ENCODE results near the gene RPL19. TPM values are rescaled to one million over a fixed set of nuclear protein-coding genes. Genes with fewer than 3 reads are reported as not detected.
A peak's percentile ranks its signal among the peaks of the same experiment; 100 is the strongest.

RPL19 gene
- total RNA-seq, 2 experiments from 2014 or later: 3,132 to 4,395 TPM

DNA sequence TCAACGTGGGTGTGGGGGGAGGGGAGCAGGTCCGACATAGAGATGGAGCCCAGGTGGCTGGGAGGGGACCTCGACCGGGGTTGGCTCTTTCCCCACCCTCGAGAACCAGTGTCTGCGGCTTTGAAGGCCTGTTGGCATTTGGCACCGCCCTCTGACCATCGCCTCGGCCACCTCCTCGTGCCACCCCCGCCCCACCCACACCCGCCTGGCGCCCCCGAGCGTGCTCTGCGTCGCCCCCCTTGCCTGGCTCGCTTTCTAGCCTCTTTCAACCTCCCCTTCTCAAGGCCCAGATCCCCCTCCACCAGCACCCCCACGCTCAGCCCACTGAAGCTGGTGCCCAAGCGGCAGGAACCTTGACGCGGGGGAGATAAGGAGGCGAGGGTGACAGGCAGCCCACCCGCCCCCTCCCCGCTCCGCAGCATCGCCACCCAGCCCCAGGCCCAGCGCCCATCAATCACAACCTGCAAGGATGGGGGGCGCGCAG is 3.2 kb upstream of the RPL19 start:
- peaks cover 53% of the 10 kb centered on the region for H3K4me1 ChIP-seq (ENCODE audit: insufficient read depth, low read length, poor library complexity, severe bottlenecking)
- TF ChIP-seq, protein P1, sequence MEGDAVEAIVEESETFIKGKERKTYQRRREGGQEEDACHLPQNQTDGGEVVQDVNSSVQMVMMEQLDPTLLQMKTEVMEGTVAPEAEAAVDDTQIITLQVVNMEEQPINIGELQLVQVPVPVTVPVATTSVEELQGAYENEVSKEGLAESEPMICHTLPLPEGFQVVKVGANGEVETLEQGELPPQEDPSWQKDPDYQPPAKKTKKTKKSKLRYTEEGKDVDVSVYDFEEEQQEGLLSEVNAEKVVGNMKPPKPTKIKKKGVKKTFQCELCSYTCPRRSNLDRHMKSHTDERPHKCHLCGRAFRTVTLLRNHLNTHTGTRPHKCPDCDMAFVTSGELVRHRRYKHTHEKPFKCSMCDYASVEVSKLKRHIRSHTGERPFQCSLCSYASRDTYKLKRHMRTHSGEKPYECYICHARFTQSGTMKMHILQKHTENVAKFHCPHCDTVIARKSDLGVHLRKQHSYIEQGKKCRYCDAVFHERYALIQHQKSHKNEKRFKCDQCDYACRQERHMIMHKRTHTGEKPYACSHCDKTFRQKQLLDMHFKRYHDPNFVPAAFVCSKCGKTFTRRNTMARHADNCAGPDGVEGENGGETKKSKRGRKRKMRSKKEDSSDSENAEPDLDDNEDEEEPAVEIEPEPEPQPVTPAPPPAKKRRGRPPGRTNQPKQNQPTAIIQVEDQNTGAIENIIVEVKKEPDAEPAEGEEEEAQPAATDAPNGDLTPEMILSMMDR (conservative IDR thresholded peaks at IDR 0.05; ENCODE audit: low read length): no peak
- TF ChIP-seq EZH2phosphoT487 (IDR thresholded peaks at IDR 0.05; ENCODE audit: borderline replicate concordance, low read depth, low read length): no peak
- POLR2A ChIA-PET: interaction anchor here (0.6 to 1.5 kb wide), 2 partner anchors 24 to 75 kb away, joined by 3 to 5 read pairs; no protein-coding TSS in a partner anchor
- H4K20me1 ChIP-seq (ENCODE audit: insufficient read depth, low read length): peaks cover 8% of the 10 kb centered on the region
- CTCF ChIA-PET (ENCODE audit: unreplicated experiment): no interaction called here
- peak overlapping the region; percentile 91 for H3K4me3 ChIP-seq (ENCODE audit: low read depth, low read length, poor library complexity, severe bottlenecking)
- peak; percentile 62 for DNase-seq (ENCODE audit: low spot score)
- BruUV-seq (replicated peaks): no TSS peak
- H3K9me3 ChIP-seq (ENCODE audit: low read length): no peaks in the 10 kb centered on the region
- peaks cover 47% of the 10 kb centered on the region for H3K36me3 ChIP-seq (ENCODE audit: insufficient read depth, low read length)
- H3K9me2 ChIP-seq (ENCODE audit: insufficient read depth, low read length): no peaks in the 10 kb centered on the region
- H3K4me2 ChIP-seq (ENCODE audit: low read length): peak overlapping the region; percentile 96
- no peak overlapping the region for H2AFZ ChIP-seq (ENCODE audit: low read length)
- H3K79me2 ChIP-seq (ENCODE audit: insufficient read depth, low read depth, low read length): peaks cover 36% of the 10 kb centered on the region
- intact Hi-C loops (cut with micrococcal nuclease; ENCODE audit: unreplicated experiment): loop anchor here (2.0 kb wide), 1 partner anchor 24 kb away; no protein-coding TSS in a partner anchor
- peak overlapping the region; percentile 88 for H3K27ac ChIP-seq (ENCODE audit: low read depth, low read length, poor library complexity, severe bottlenecking)

- Histone ChIP-seq H3K36me3 (ENCODE audit: insufficient read depth, low read length) (peaks cover 47% of the 10 kb centered on the region), H3K4me2 (ENCODE audit: low read length) (peak within 1 kb of the TSS; percentile 96), H3K79me2 (ENCODE audit: insufficient read depth, low read depth, low read length) (peaks cover 44% of the 10 kb centered on the region), H3K4me3 (ENCODE audit: low read depth, low read length, poor library complexity, severe bottlenecking) (peak within 1 kb of the TSS; percentile 91), H3K27ac (ENCODE audit: low read depth, low read length, poor library complexity, severe bottlenecking) (peak within 1 kb of the TSS; percentile 88), H2AFZ (ENCODE audit: low read length) (peak within 1 kb of the TSS; percentile 23; the same call in 1 of the 2 replicates), H4K20me1 (ENCODE audit: insufficient read depth, low read length) (peaks cover 16% of the 10 kb centered on the region), H3K9me2 (ENCODE audit: insufficient read depth, low read length) (no peaks in the 10 kb centered on the region), H3K4me1 (ENCODE audit: insufficient read depth, low read length, poor library complexity, severe bottlenecking) (peaks cover 60% of the 10 kb centered on the region), H3K9me3 (ENCODE audit: low read length) (no peaks in the 10 kb centered on the region)
- TF ChIP-seq EZH2phosphoT487 (IDR thresholded peaks at IDR 0.05; ENCODE audit: borderline replicate concordance, low read depth, low read length): no peak
- TF ChIP-seq, protein P1 (conservative IDR thresholded peaks at IDR 0.05; ENCODE audit: low read length): no peak
- intact Hi-C loops (cut with micrococcal nuclease; ENCODE audit: unreplicated experiment): loop anchor here (2.0 kb wide), 1 partner anchor 25 kb away; no protein-coding TSS in a partner anchor
- DNase-seq (ENCODE audit: low spot score): peak; percentile 82
- BruUV-seq (replicated peaks): no TSS peak
- POLR2A ChIA-PET: interaction anchor here (0.6 kb wide), 1 partner anchor 76 kb away, joined by 3 read pairs; no protein-coding TSS in a partner anchor
- CTCF ChIA-PET (ENCODE audit: unreplicated experiment): no interaction called here
Observed at GRCh38 chr17:39197380-39198185, 2.5 kb upstream of the RPL19 start, which contains the start of gene CACNB1. Gene CACNB1 (minus strand): TSS chr17:39197669. CDS start chr17:39197495, 174 bp downstream.
